IMR-90 (cell line): Measurements from ENCODE around the gene SYVN1. TPM values are rescaled to one million over a fixed set of nuclear protein-coding genes. Genes with fewer than 3 reads are reported as not detected.

Experiments
- ATAC-seq: fragments of 200-7000 bp; cut with Tn5 transposase; 2 replicates; pipeline ENCODE4 v1.9.1; 2020; ENCODE audit warnings: low read depth, mild to moderate bottlenecking, moderate library complexity
- BruUV-seq: library from RNA; stranded (reverse); fragments of 400-500 nt; replicated peaks from 2 replicates; lab custom pipeline; 2021; lab: Mats Ljungman, UMichigan
- CTCF ChIA-PET: fragments of 300-600 bp; formaldehyde crosslinking; extraction: SDS; loops from one replicate; lab custom pipeline; 2021; ENCODE audit warnings: antibody characterized with exemption; lab: Yijun Ruan, JAX
- POLR2A ChIA-PET: fragments of 300-600 bp; sonication (Branson Sonifier 250); formaldehyde crosslinking; loops from one replicate; lab custom pipeline; 2022; ENCODE audit warnings: antibody characterized with exemption; ENCODE audit not compliant: unreplicated experiment; lab: Charles Lee
- DNase-seq: peaks from one replicate; pipeline ENCODE4 v3.0.0; 2013
- H2AFZ ChIP-seq: replicated peaks from 2 replicates; pipeline ENCODE3; 2013; ENCODE audit warnings: low read length, mild to moderate bottlenecking; ENCODE audit not compliant: poor library complexity
- H2AK5ac ChIP-seq: 2 replicates; pipeline ENCODE4 v1.6.1; 2013; ENCODE audit warnings: low read depth, low read length, inconsistent platforms
- H2AK9ac ChIP-seq: replicated peaks from 2 replicates; pipeline ENCODE3; 2013; ENCODE audit warnings: mild to moderate bottlenecking, low read depth, low read length, moderate library complexity; ENCODE audit not compliant: poor library complexity
- H2BK120ac ChIP-seq: 2 replicates; pipeline ENCODE4 v1.6.1; 2013; ENCODE audit warnings: low read depth, low read length, inconsistent platforms
- H2BK15ac ChIP-seq: 3 replicates; pipeline ENCODE4 v1.6.1; 2013; ENCODE audit warnings: low read depth, low read length, inconsistent platforms
- H2BK20ac ChIP-seq: 2 replicates; pipeline ENCODE4 v1.6.1; 2013; ENCODE audit warnings: low read depth, mild to moderate bottlenecking, inconsistent platforms, low read length, moderate library complexity
- H2BK5ac ChIP-seq: 2 replicates; pipeline ENCODE4 v1.6.1; 2013; ENCODE audit warnings: mild to moderate bottlenecking, low read depth, low read length, inconsistent platforms; ENCODE audit not compliant: poor library complexity, severe bottlenecking
- H3K14ac ChIP-seq: replicated peaks from 2 replicates; pipeline ENCODE4 v1.6.1; 2013; ENCODE audit warnings: low read depth, low read length, inconsistent platforms
- H3K18ac ChIP-seq: 2 replicates; pipeline ENCODE4 v1.6.1; 2013; ENCODE audit warnings: low read depth, low read length, control low read depth
- H3K23ac ChIP-seq: 2 replicates; pipeline ENCODE4 v1.6.1; 2013; ENCODE audit warnings: low read depth, low read length, inconsistent platforms
- H3K27ac ChIP-seq: 2 replicates; pipeline ENCODE4 v1.5.1; 2013; ENCODE audit warnings: mild to moderate bottlenecking, control low read depth, low read length; ENCODE audit not compliant: insufficient read depth
- H3K27me3 ChIP-seq: 2 replicates; pipeline ENCODE4 v1.6.1; 2013; ENCODE audit warnings: low read length; ENCODE audit not compliant: control insufficient read depth, insufficient read depth
- H3K36me3 ChIP-seq: 2 replicates; pipeline ENCODE4 v1.6.1; 2013; ENCODE audit warnings: low read length, mixed read lengths; ENCODE audit not compliant: control insufficient read depth, insufficient read depth
- H3K4ac ChIP-seq: 2 replicates; pipeline ENCODE4 v1.6.1; 2013; ENCODE audit warnings: low read depth, low read length, inconsistent platforms
- H3K4me1 ChIP-seq: 2 replicates; pipeline ENCODE4 v1.6.1; 2013; ENCODE audit warnings: low read length, mixed read lengths; ENCODE audit not compliant: control insufficient read depth, insufficient read depth
- H3K4me2 ChIP-seq: 2 replicates; pipeline ENCODE4 v1.6.1; 2013; ENCODE audit warnings: low read depth, mild to moderate bottlenecking, control low read depth, low read length, moderate library complexity
- H3K4me3 ChIP-seq: 2 replicates; pipeline ENCODE4 v1.5.1; 2013; ENCODE audit warnings: low read depth, mild to moderate bottlenecking, control low read depth, low read length, moderate library complexity; ENCODE audit not compliant: insufficient read depth
- H3K56ac ChIP-seq: 2 replicates; pipeline ENCODE4 v1.6.1; 2013; ENCODE audit warnings: low read length, inconsistent platforms; ENCODE audit not compliant: insufficient read depth; ENCODE audit errors: extremely low read depth
- H3K79me1 ChIP-seq, 2 experiments: 2 replicates each; pipeline ENCODE4 v1.6.1; 2013; ENCODE audit warnings: low read length in 2 of 2, inconsistent platforms in 1 of 2, low read depth in 1 of 2
- H3K9ac ChIP-seq: 2 replicates; pipeline ENCODE4 v1.6.1; 2013; ENCODE audit warnings: low read depth, low read length, control low read depth
- H3K9me1 ChIP-seq: 2 replicates; pipeline ENCODE4 v1.6.1; 2013; ENCODE audit warnings: low read length, inconsistent platforms; ENCODE audit not compliant: insufficient read depth
- H3K9me3 ChIP-seq: 2 replicates; pipeline ENCODE4 v1.6.1; 2013; ENCODE audit warnings: low read length; ENCODE audit not compliant: control insufficient read depth, insufficient read depth
- H4K20me1 ChIP-seq: 2 replicates; pipeline ENCODE4 v1.6.1; 2013; ENCODE audit warnings: low read length, inconsistent platforms; ENCODE audit not compliant: insufficient read depth
- H4K5ac ChIP-seq: 2 replicates; pipeline ENCODE4 v1.6.1; 2013; ENCODE audit warnings: mild to moderate bottlenecking, low read depth, low read length, control low read depth
- H4K8ac ChIP-seq, 2 experiments: 2 replicates each; pipeline ENCODE4 v1.6.1; 2013; ENCODE audit warnings: low read depth in 2 of 2, low read length in 2 of 2, control low read depth in 1 of 2, inconsistent platforms in 1 of 2
- H4K91ac ChIP-seq: 2 replicates; pipeline ENCODE4 v1.6.1; 2013; ENCODE audit warnings: low read depth, low read length, inconsistent platforms; ENCODE audit not compliant: insufficient read depth
- BHLHE40 ChIP-seq: fragments of 150-350 bp; IDR thresholded peaks from 2 replicates; pipeline ENCODE4 v1.6.1; 2016; ENCODE audit warnings: mild to moderate bottlenecking, low read depth, low read length
- CEBPB ChIP-seq: IDR thresholded peaks from 2 replicates; pipeline ENCODE4 v1.6.1; 2012; ENCODE audit warnings: low read depth, low read length, improper control_type of control experiment
- CHD1 ChIP-seq: IDR thresholded peaks from 2 replicates; pipeline ENCODE4 v1.6.1; 2012; ENCODE audit warnings: low read depth, low read length, improper control_type of control experiment
- CTCF ChIP-seq: conservative IDR thresholded peaks from 2 replicates; pipeline ENCODE4 v1.5.1; 2012; ENCODE audit warnings: mild to moderate bottlenecking, low read depth, low read length, improper control_type of control experiment
- ELK1 ChIP-seq: fragments of 150-350 bp; IDR thresholded peaks from 2 replicates; pipeline ENCODE4 v1.6.1; 2016; ENCODE audit warnings: low read depth, mild to moderate bottlenecking, low read length, moderate library complexity, borderline replicate concordance
- FOS ChIP-seq: fragments of 150-350 bp; IDR thresholded peaks from 2 replicates; pipeline ENCODE4 v1.6.1; 2016; ENCODE audit warnings: low read depth, low read length
- MAFK ChIP-seq: IDR thresholded peaks from 2 replicates; pipeline ENCODE4 v1.6.1; 2012; ENCODE audit warnings: low read depth, low read length, improper control_type of control experiment
- MAZ ChIP-seq: IDR thresholded peaks from 2 replicates; pipeline ENCODE4 v1.6.1; 2012; ENCODE audit warnings: low read depth, mild to moderate bottlenecking, low read length, improper control_type of control experiment, moderate library complexity, borderline replicate concordance
- MXI1 ChIP-seq: IDR thresholded peaks from 2 replicates; pipeline ENCODE4 v1.6.1; 2012; ENCODE audit warnings: low read depth, mild to moderate bottlenecking, low read length, moderate library complexity, borderline replicate concordance
- NFE2L2 ChIP-seq: fragments of 150-350 bp; IDR thresholded peaks from 2 replicates; pipeline ENCODE4 v1.6.1; 2016; ENCODE audit warnings: low read depth, mild to moderate bottlenecking, low read length
- POLR2A ChIP-seq: IDR thresholded peaks from 2 replicates; pipeline ENCODE4 v1.6.1; 2012; ENCODE audit warnings: mild to moderate bottlenecking, low read depth, low read length
- RCOR1 ChIP-seq: IDR thresholded peaks from 2 replicates; pipeline ENCODE4 v1.6.1; 2012; ENCODE audit warnings: mild to moderate bottlenecking, low read length, improper control_type of control experiment; ENCODE audit not compliant: insufficient replicate concordance
- RFX5 ChIP-seq: IDR thresholded peaks from 2 replicates; pipeline ENCODE4 v1.8.0; 2012; ENCODE audit warnings: low read depth, mild to moderate bottlenecking, low read length, moderate library complexity
- SMC3 ChIP-seq: fragments of 150-350 bp; IDR thresholded peaks from 2 replicates; pipeline ENCODE4 v1.6.1; 2016; ENCODE audit warnings: low read depth, mild to moderate bottlenecking, antibody characterized with exemption, low read length, moderate library complexity
- USF2 ChIP-seq: fragments of 150-350 bp; IDR thresholded peaks from 2 replicates; pipeline ENCODE4 v1.6.1; 2017; ENCODE audit warnings: mild to moderate bottlenecking, antibody characterized with exemption, low read length, low read depth
- WGBS, 2 experiments: methylation state at CpG; one replicate each; pipeline versions ENCODE4 v1.1.5 to v1.1.7; 2013; ENCODE audit warnings: missing lambda C conversion rate in 2 of 2; ENCODE audit not compliant: insufficient read length in 1 of 2; ENCODE audit errors: extremely low coverage in 2 of 2; 5-methylcytosine and 5-hydroxymethylcytosine counted together
- dilution Hi-C: fragments of 300-500 bp; cut with HindIII; formaldehyde crosslinking; loops from one replicate; pipeline ENCODE4 v1.14.3; 2018; ENCODE audit warnings: low sequenced_read_pairs; ENCODE audit not compliant: unreplicated experiment
- in situ Hi-C: fragments of 300-500 bp; cut with MboI; formaldehyde crosslinking; loops from 3 replicates; pipeline ENCODE4 v1.14.3; 2019; ENCODE audit warnings: low sequenced_read_pairs, inconsistent platforms, mixed read lengths
- intact Hi-C: fragments of 100-400 bp; cut with micrococcal nuclease; formaldehyde crosslinking; loops from 2 replicates; pipeline ENCODE4 v1.10.0; 2022
- polyA plus RNA-seq, 3 experiments: library from polyadenylated mRNA; depleted of rRNA; stranded (reverse); fragments of >200 nt; gene quantifications; 2 replicates each; pipeline ENCODE4 v1.2.3, GENCODE V29; 2012; ENCODE audit warnings: low replicate concordance in 1 of 3
- total RNA-seq: library from RNA; depleted of rRNA; stranded (reverse); fragments of >200 nt; gene quantifications from 2 replicates; pipeline ENCODE4 v1.2.3, GENCODE V29; 2012

Gene SYVN1
- total and polyA plus RNA-seq, 2 of the 4 experiments (the other 2 are of a cell fraction) = 9.5 to 52.9 TPM

GRCh38 chr11:65110354-65110861, 23.9 kb downstream of the SYVN1 start:
- Histone ChIP-seq H3K4me3 (no peak overlapping the region), H2BK120ac (no peak overlapping the region), H2BK20ac (no peak overlapping the region), H2AK9ac (peak overlapping the region; percentile 82), H2BK15ac (no peak overlapping the region), H3K9me3 (no peaks in the 10 kb centered on the region), H2BK5ac (no peak overlapping the region), H3K4me1 (peaks cover 13% of the 10 kb centered on the region; the same call in 1 of the 2 replicates), H3K18ac (no peak overlapping the region), H3K4me2 (peak overlapping the region; percentile 56; the same call in 1 of the 2 replicates), H4K20me1 (peaks cover 11% of the 10 kb centered on the region; the same call in 1 of the 2 replicates), H3K36me3 (peaks cover 11% of the 10 kb centered on the region), H4K91ac (no peak overlapping the region), H2AK5ac (no peak overlapping the region), H3K56ac (no peak overlapping the region), H3K9me1 (0 out of 2 replicates have a peak, but pooled peaks cover 1% of the 10 kb centered on the region), H3K27ac (no peak overlapping the region), H3K23ac (no peak overlapping the region; the same call in 1 of the 2 replicates), H3K14ac (no peak overlapping the region), H2AFZ (peak overlapping the region; percentile 85), H3K9ac (no peak overlapping the region), H3K4ac (no peak overlapping the region), H3K79me1 (peaks cover 0 to 24% of the 10 kb centered on the region in 2 experiments; a peak in 3 of 4 replicates), H4K5ac (no peak overlapping the region), H3K27me3 (no peaks in the 10 kb centered on the region), H4K8ac (no peak overlapping the region)
- peak; percentile 74 for DNase-seq
- CTCF ChIA-PET = interaction anchor here (0.7 to 3.5 kb wide), 4 partner anchors 8 to 98 kb away, joined by 3 to 15 read pairs (median 4); partner anchors contain the start of gene SNX15
- WGBS, 2 experiments = 20% methylated on average over 9 of the region's 18 CpGs; no CpG with 5 or more reads in 1 of the 2 experiments
- in situ Hi-C loops (no loop called here), intact Hi-C loops (loop anchor here (2.0 to 5.0 kb wide), 2 partner anchors 142 to 264 kb away; no protein-coding TSS in a partner anchor), dilution Hi-C loops (no loop called here)
- POLR2A ChIA-PET = no interaction called here
- peak; percentile 73 for ATAC-seq
- BruUV-seq = no TSS peak
- TF ChIP-seq RFX5 (no peak), MXI1 (no peak), CTCF (peak; percentile 91), MAFK (no peak), USF2 (no peak), NFE2L2 (no peak), ELK1 (no peak), CEBPB (peak; percentile 68; the same call in 1 of the 2 replicates), FOS (no peak), POLR2A (no peak), CHD1 (no peak), SMC3 (peak; percentile 69), BHLHE40 (no peak), MAZ (no peak), RCOR1 (no peak)
